Keratinocyte (primary cell): ENCODE data around the gene AOPEP. TPM values are rescaled to one million over a fixed set of nuclear protein-coding genes. Genes with fewer than 3 reads are reported as not detected.

Source experiments
- DNase-seq: peaks from one replicate; pipeline ENCODE4 v3.0.0-alpha.2; 2011; ENCODE audit warnings: low read depth, missing footprints, low spot score
- FAIRE-seq: peaks from 2 replicates; lab custom pipeline; 2011; peaks lifted over from hg19 to GRCh38; lab: Jason Lieb, UNC
- H2AFZ ChIP-seq: 2 replicates; pipeline ENCODE4 v1.6.0; 2012; ENCODE audit warnings: low read length, control low read depth, inconsistent platforms; ENCODE audit not compliant: control insufficient read depth
- H3K27ac ChIP-seq: 2 replicates; pipeline ENCODE4 v1.5.1; 2011; ENCODE audit warnings: low read length; ENCODE audit not compliant: control insufficient read depth, insufficient read depth
- H3K27me3 ChIP-seq: 3 replicates; pipeline ENCODE4 v1.6.0; 2011; ENCODE audit warnings: low read length; ENCODE audit not compliant: control insufficient read depth, insufficient read depth; ENCODE audit errors: extremely low read depth
- H3K36me3 ChIP-seq, 2 experiments: 2 replicates in 1 of 2; 3 replicates in 1 of 2; pipeline ENCODE4 v1.5.1; 2011; ENCODE audit warnings: low read length in 2 of 2, mild to moderate bottlenecking in 1 of 2; ENCODE audit not compliant: control insufficient read depth in 2 of 2, insufficient read depth in 2 of 2; ENCODE audit errors: extremely low read depth in 1 of 2
- H3K4me1 ChIP-seq: 3 replicates; pipeline ENCODE4 v1.5.1; 2011; ENCODE audit warnings: low read length; ENCODE audit not compliant: control insufficient read depth, insufficient read depth; ENCODE audit errors: extremely low read depth
- H3K4me2 ChIP-seq: 3 replicates; pipeline ENCODE4 v1.6.0; 2011; ENCODE audit warnings: low read depth, low read length; ENCODE audit not compliant: control insufficient read depth, insufficient read depth; ENCODE audit errors: extremely low read depth
- H3K4me3 ChIP-seq, 3 experiments: fragments of 200-600 bp in 1 of 3; sonication (generic) in 1 of 3; 2 replicates in 2 of 3; 3 replicates in 1 of 3; pipeline ENCODE4 v1.5.1; 2011 to 2016; ENCODE audit warnings: low read length in 3 of 3, mild to moderate bottlenecking in 3 of 3, control low read depth in 2 of 3, inconsistent platforms in 1 of 3, low read depth in 1 of 3, mixed read lengths in 1 of 3, mixed run types in 1 of 3, moderate library complexity in 1 of 3; ENCODE audit not compliant: control insufficient read depth in 2 of 3, insufficient read depth in 2 of 3; ENCODE audit errors: extremely low read depth in 1 of 3
- H3K79me2 ChIP-seq: 2 replicates; pipeline ENCODE4 v1.6.0; 2012; ENCODE audit warnings: low read length; ENCODE audit not compliant: control insufficient read depth, insufficient read depth
- H3K9ac ChIP-seq: 3 replicates; pipeline ENCODE4 v1.6.0; 2011; ENCODE audit warnings: low read length; ENCODE audit not compliant: control insufficient read depth, insufficient read depth; ENCODE audit errors: extremely low read depth
- H3K9me1 ChIP-seq: 3 replicates; pipeline ENCODE4 v1.6.0; 2011; ENCODE audit warnings: low read length; ENCODE audit not compliant: control insufficient read depth, insufficient read depth; ENCODE audit errors: extremely low read depth
- H3K9me3 ChIP-seq: 2 replicates; pipeline ENCODE4 v1.5.1; 2012; ENCODE audit warnings: low read depth, low read length; ENCODE audit not compliant: control insufficient read depth
- H4K20me1 ChIP-seq: 3 replicates; pipeline ENCODE4 v1.6.0; 2011; ENCODE audit warnings: low read length; ENCODE audit not compliant: control insufficient read depth, insufficient read depth; ENCODE audit errors: extremely low read depth
- CTCF ChIP-seq, 3 experiments: IDR thresholded peaks in 1 of 3; conservative IDR thresholded peaks in 1 of 3; optimal IDR thresholded peaks in 1 of 3; 2 replicates in 2 of 3; 3 replicates in 1 of 3; pipeline versions ENCODE3 to v1.5.1; 2011; ENCODE audit warnings: low read length in 3 of 3, mild to moderate bottlenecking in 3 of 3, moderate library complexity in 2 of 3, control low read depth in 1 of 3, inconsistent platforms in 1 of 3; ENCODE audit not compliant: insufficient read depth in 2 of 3; ENCODE audit errors: extremely low read depth in 1 of 3
- EZH2 ChIP-seq: IDR thresholded peaks from one replicate; pipeline ENCODE4 v1.6.1; 2012; ENCODE audit warnings: inconsistent platforms, mild to moderate bottlenecking, low read length, moderate library complexity
- dilution Hi-C: fragments of 300-500 bp; cut with MboI; formaldehyde crosslinking; loops from one replicate; pipeline ENCODE4 v1.7.0; 2020; ENCODE audit warnings: low sequenced_read_pairs; ENCODE audit not compliant: extremely low pct_ligation_motif_present
- polyA plus RNA-seq, 5 experiments: library from polyadenylated mRNA; depleted of rRNA in 3 of 5; stranded (reverse) in 3 of 5; stranded (forward) in 1 of 5; unstranded in 1 of 5; fragments of >200 nt; gene quantifications; 1 replicate in 1 of 5; 2 replicates in 3 of 5; 3 replicates in 1 of 5; pipeline versions ENCODE4 v1.2.1 to v1.2.3, GENCODE V29; 2011 to 2012; ENCODE audit warnings: missing spikeins in 2 of 5, low read depth in 1 of 5, low replicate concordance in 1 of 5

Gene AOPEP
- polyA plus RNA-seq, 1 donor (not counting 4 experiments of a cell fraction or from before 2014, with no cell fraction given): 27.0 TPM

DNA sequence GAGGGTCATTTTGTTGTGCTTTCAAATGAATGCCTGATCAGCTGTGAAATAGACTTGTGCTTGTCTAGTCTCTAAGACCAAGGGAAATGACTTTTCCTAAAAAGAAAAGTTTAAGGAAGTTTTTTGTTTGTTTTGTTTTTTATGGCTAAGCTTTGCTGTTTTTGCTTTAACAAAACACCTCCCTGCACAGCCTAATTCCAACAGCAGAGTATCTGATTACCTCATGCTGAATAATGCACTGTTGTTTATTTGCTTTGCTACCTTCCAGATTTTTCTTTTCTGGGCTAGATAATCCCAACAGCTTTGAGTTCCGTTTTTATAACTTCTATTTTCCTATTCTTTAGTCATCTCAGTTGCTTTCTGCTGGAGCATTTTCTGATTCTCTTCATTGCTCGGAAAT is 95.8 kb downstream of the AOPEP start:
- H3K9me1 ChIP-seq: no peaks in the 10 kb centered on the region
- dilution Hi-C loops: no loop called here
- no peak overlapping the region for H3K4me2 ChIP-seq
- FAIRE-seq (no peak), DNase-seq (no peak)
- H3K4me3 ChIP-seq: no peak overlapping the region
- H3K36me3 ChIP-seq: peaks cover 3 to 5% of the 10 kb centered on the region in 2 experiments
- H3K4me1 ChIP-seq: peaks cover 24% of the 10 kb centered on the region
- no peaks in the 10 kb centered on the region for H3K27me3 ChIP-seq
- no peak for TF ChIP-seq EZH2
- no peak for TF ChIP-seq CTCF (optimal IDR thresholded peaks at IDR 0.05 in 1 of 3, IDR thresholded peaks at IDR 0.05 in 1 of 3, conservative IDR thresholded peaks at IDR 0.05 in 1 of 3; ENCODE audit: extremely low read depth in 1 of 3, insufficient read depth in 2 of 3, low read length in 3 of 3)
- no peaks in the 10 kb centered on the region for H4K20me1 ChIP-seq
- no peaks in the 10 kb centered on the region for H3K79me2 ChIP-seq
- H3K9ac ChIP-seq: no peak overlapping the region
- no peak overlapping the region for H3K27ac ChIP-seq
- H3K9me3 ChIP-seq: no peaks in the 10 kb centered on the region
- no peak overlapping the region for H2AFZ ChIP-seq

DNA sequence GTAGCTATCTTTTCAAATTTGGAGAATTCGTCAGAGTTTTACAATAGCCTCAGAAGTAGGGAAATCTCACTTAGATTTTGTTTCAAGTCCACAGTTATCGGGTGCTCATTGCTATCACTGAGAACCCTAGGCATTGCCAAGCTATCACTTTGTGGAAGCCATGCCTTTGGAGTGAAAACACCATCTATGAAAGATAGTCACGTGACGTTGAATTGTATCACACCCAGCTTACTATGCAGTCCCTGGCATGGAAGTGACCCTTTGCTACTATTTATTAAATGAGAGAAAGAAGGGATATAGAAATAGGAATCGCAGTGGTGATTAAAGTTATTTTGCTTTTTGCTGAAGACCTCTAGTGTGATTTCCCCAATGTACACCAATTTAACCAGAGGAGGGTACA is 97.2 kb downstream of the AOPEP start:
- no peaks in the 10 kb centered on the region for H3K9me3 ChIP-seq
- no peak for TF ChIP-seq CTCF (optimal IDR thresholded peaks at IDR 0.05 in 1 of 3, IDR thresholded peaks at IDR 0.05 in 1 of 3, conservative IDR thresholded peaks at IDR 0.05 in 1 of 3; ENCODE audit: extremely low read depth in 1 of 3, insufficient read depth in 2 of 3, low read length in 3 of 3)
- TF ChIP-seq EZH2: no peak
- H3K9me1 ChIP-seq: no peaks in the 10 kb centered on the region
- peaks cover 3 to 5% of the 10 kb centered on the region in 2 experiments for H3K36me3 ChIP-seq
- no peak overlapping the region for H3K9ac ChIP-seq
- no peaks in the 10 kb centered on the region for H3K27me3 ChIP-seq
- dilution Hi-C loops: no loop called here
- no peaks in the 10 kb centered on the region for H4K20me1 ChIP-seq
- H3K4me3 ChIP-seq: no peak overlapping the region
- H2AFZ ChIP-seq: no peak overlapping the region
- H3K4me2 ChIP-seq: no peak overlapping the region
- H3K4me1 ChIP-seq: peaks cover 10% of the 10 kb centered on the region
- no peaks in the 10 kb centered on the region for H3K79me2 ChIP-seq
- DNase-seq (no peak), FAIRE-seq (no peak)
- H3K27ac ChIP-seq: no peak overlapping the region
